GM23338 (cell line): ENCODE results near the gene GLCCI1. TPM values are rescaled to one million over a fixed set of nuclear protein-coding genes. Genes with fewer than 3 reads are reported as not detected.

Source experiments
- ATAC-seq: fragments of 200-7000 bp; cut with Tn5 transposase; 3 replicates; pipeline ENCODE4 v1.9.1; 2020
- DNase-seq: peaks from one replicate; pipeline ENCODE4 v3.0.0-alpha.2; 2015; ENCODE audit warnings: low spot score
- H2AFZ ChIP-seq: fragments of 200-600 bp; sonication (generic); 2 replicates; pipeline ENCODE4 v1.8.0; 2016; ENCODE audit warnings: antibody characterized with exemption, mild to moderate bottlenecking, moderate library complexity
- H3F3A ChIP-seq: fragments of 200-600 bp; sonication (generic); replicated peaks from 2 replicates; pipeline ENCODE4 v1.8.0; 2017; ENCODE audit warnings: antibody characterized with exemption, mixed run types, low read depth
- H3K27ac ChIP-seq: fragments of 200-600 bp; sonication (generic); 2 replicates; pipeline ENCODE4 v1.6.1; 2016; ENCODE audit warnings: low read depth
- H3K27me3 ChIP-seq: fragments of 200-600 bp; sonication (generic); 2 replicates; pipeline ENCODE4 v1.8.0; 2016; ENCODE audit warnings: mild to moderate bottlenecking, mixed run types, moderate library complexity; ENCODE audit not compliant: insufficient read depth
- H3K36me3 ChIP-seq: fragments of 200-600 bp; sonication (generic); 2 replicates; pipeline ENCODE4 v1.8.0; 2016; ENCODE audit warnings: mild to moderate bottlenecking; ENCODE audit not compliant: insufficient read depth
- H3K4me1 ChIP-seq: fragments of 200-600 bp; sonication (generic); 2 replicates; pipeline ENCODE4 v1.8.0; 2016; ENCODE audit warnings: mild to moderate bottlenecking, moderate library complexity; ENCODE audit not compliant: insufficient read depth
- H3K4me2 ChIP-seq: fragments of 200-600 bp; sonication (generic); 2 replicates; pipeline ENCODE4 v1.7.1; 2017; ENCODE audit warnings: mixed run types
- H3K4me3 ChIP-seq: fragments of 200-600 bp; sonication (generic); 2 replicates; pipeline ENCODE4 v1.6.1; 2016; ENCODE audit warnings: mixed run types
- H3K79me2 ChIP-seq: fragments of 200-600 bp; sonication (generic); replicated peaks from 2 replicates; pipeline ENCODE4 v1.8.0; 2017; ENCODE audit warnings: mild to moderate bottlenecking; ENCODE audit not compliant: insufficient read depth
- H3K9me2 ChIP-seq: fragments of 200-600 bp; sonication (generic); 2 replicates; pipeline ENCODE4 v1.8.0; 2017; ENCODE audit not compliant: insufficient read depth
- H4K20me1 ChIP-seq: fragments of 200-600 bp; sonication (generic); replicated peaks from 2 replicates; pipeline ENCODE4 v1.8.0; 2017; ENCODE audit warnings: mild to moderate bottlenecking; ENCODE audit not compliant: insufficient read depth
- H3K27ac Mint-ChIP-seq: 2 replicates; pipeline ENCODE4 v1.8.0; 2020; ENCODE audit warnings: inconsistent platforms, mild to moderate bottlenecking, moderate library complexity, mixed read lengths
- H3K27me3 Mint-ChIP-seq: 3 replicates; pipeline ENCODE4 v1.8.0; 2022; ENCODE audit warnings: low read depth, mild to moderate bottlenecking, moderate library complexity, mixed read lengths, inconsistent platforms; ENCODE audit not compliant: insufficient read depth, poor library complexity
- H3K36me3 Mint-ChIP-seq: 3 replicates; pipeline ENCODE4 v1.8.0; 2021; ENCODE audit warnings: low read depth, mild to moderate bottlenecking, inconsistent platforms, moderate library complexity, mixed read lengths
- H3K4me1 Mint-ChIP-seq: 3 replicates; pipeline ENCODE4 v1.8.0; 2020; ENCODE audit warnings: mild to moderate bottlenecking, inconsistent platforms, mixed read lengths
- H3K4me3 Mint-ChIP-seq: 3 replicates; pipeline ENCODE4 v1.8.0; 2021; ENCODE audit warnings: moderate library complexity, mild to moderate bottlenecking, inconsistent platforms, mixed read lengths
- H3K9me3 Mint-ChIP-seq: 3 replicates; pipeline ENCODE4 v1.8.0; 2020; ENCODE audit warnings: moderate library complexity, mild to moderate bottlenecking, inconsistent platforms, mixed read lengths
- CREB1 ChIP-seq: fragments of 250-450 bp; sonication (Bioruptor Pico); IDR thresholded peaks from 2 replicates; pipeline ENCODE4 v1.5.0; 2020; ENCODE audit warnings: low read depth, mild to moderate bottlenecking, moderate library complexity
- ETS1 ChIP-seq: IDR thresholded peaks from 2 replicates; pipeline ENCODE4 v1.6.1; 2016; ENCODE audit warnings: antibody characterized with exemption
- EZH2 ChIP-seq: fragments of 200-600 bp; sonication (generic); IDR thresholded peaks from one replicate; pipeline ENCODE4 v1.8.0; 2017; ENCODE audit warnings: antibody characterized with exemption, mild to moderate bottlenecking, low read depth; ENCODE audit not compliant: unreplicated experiment
- EZH2phosphoT487 ChIP-seq: fragments of 200-600 bp; sonication (generic); IDR thresholded peaks from one replicate; pipeline ENCODE4 v1.8.1; 2018; ENCODE audit warnings: antibody characterized with exemption; ENCODE audit not compliant: unreplicated experiment
- POLR2AphosphoS5 ChIP-seq: IDR thresholded peaks from 2 replicates; pipeline ENCODE4 v1.6.1; 2016; ENCODE audit warnings: antibody characterized with exemption, low read depth
- REST ChIP-seq: IDR thresholded peaks from one replicate; pipeline ENCODE4 v1.6.1; 2018; ENCODE audit warnings: antibody characterized with exemption; ENCODE audit not compliant: unreplicated experiment
- STAT1 ChIP-seq: IDR thresholded peaks from one replicate; pipeline ENCODE4 v1.6.1; 2016; ENCODE audit warnings: antibody characterized with exemption; ENCODE audit not compliant: unreplicated experiment
- ZNF331 ChIP-seq: fragments of 250-450 bp; sonication (Bioruptor Pico); IDR thresholded peaks from 2 replicates; pipeline ENCODE4 v1.5.0; 2020; ENCODE audit warnings: low read depth, mild to moderate bottlenecking, moderate library complexity
- ZNF462 ChIP-seq: fragments of 250-450 bp; sonication (Bioruptor Pico); IDR thresholded peaks from 2 replicates; pipeline ENCODE4 v1.5.0; 2020; ENCODE audit warnings: mild to moderate bottlenecking, moderate library complexity
- polyA plus RNA-seq: library from polyadenylated mRNA; unstranded; fragments of >200 nt; fragmentation: Nextera tagmentation; extraction: Ambion mirVana; gene quantifications from 2 replicates; pipeline ENCODE4 v1.2.1, GENCODE V29; 2016
- total RNA-seq: library from RNA; depleted of rRNA; stranded (reverse); fragments of >200 nt; shearing (Covaris generic); gene quantifications from 2 replicates; pipeline ENCODE4 v1.2.3, GENCODE V29; 2014

GLCCI1 gene
- total and polyA plus RNA-seq, 2 experiments from 2014 or later: 15.0 to 15.7 TPM

GRCh38 chr7:7959979-7960670 lies 8.5 kb upstream of the GLCCI1 start:
- H4K20me1 ChIP-seq: no peaks in the 10 kb centered on the region
- Mint-ChIP-seq H3K4me1 (peaks cover 10% of the 10 kb centered on the region; the same call in 2 of the 3 replicates), H3K27me3 (no peaks in the 10 kb centered on the region), H3K36me3 (no peaks in the 10 kb centered on the region), H3K27ac (no peak overlapping the region), H3K9me3 (no peaks in the 10 kb centered on the region), H3K4me3 (no peak overlapping the region)
- H3K36me3 ChIP-seq: no peaks in the 10 kb centered on the region
- no peaks in the 10 kb centered on the region for H3K27me3 ChIP-seq
- H3K27ac ChIP-seq: no peak overlapping the region
- H2AFZ ChIP-seq: no peak overlapping the region
- no peak overlapping the region for H3K4me3 ChIP-seq
- no peaks in the 10 kb centered on the region for H3F3A ChIP-seq
- H3K9me2 ChIP-seq: no peaks in the 10 kb centered on the region
- no peak for TF ChIP-seq ZNF331 (CRISPR knock-in tag)
- no peak for TF ChIP-seq CREB1 (CRISPR knock-in tag)
- TF ChIP-seq ETS1: no peak
- no peak for TF ChIP-seq POLR2AphosphoS5
- no peak for TF ChIP-seq STAT1
- TF ChIP-seq EZH2: no peak
- no peak for TF ChIP-seq REST
- no peak for TF ChIP-seq EZH2phosphoT487
- TF ChIP-seq ZNF462 (CRISPR knock-in tag): no peak
- ATAC-seq (no peak), DNase-seq (no peak)
- H3K4me1 ChIP-seq: peaks cover 17% of the 10 kb centered on the region
- no peak overlapping the region for H3K4me2 ChIP-seq
- no peaks in the 10 kb centered on the region for H3K79me2 ChIP-seq
